HCT116 (cell line): ENCODE results near the gene PARP14. TPM values are rescaled to one million over a fixed set of nuclear protein-coding genes. Genes with fewer than 3 reads are reported as not detected.
"Not testable (repeated sequence)": the region's sequence is repeated elsewhere in the genome, so short reads cannot be mapped to it uniquely, and the experiment has no call there.

Experiments used
- ATAC-seq: fragments of 200-7000 bp; cut with Tn5 transposase; 2 replicates; pipeline ENCODE4 v1.9.1; 2020; ENCODE audit warnings: mild to moderate bottlenecking, moderate library complexity
- BruUV-seq: library from RNA; stranded (reverse); fragments of 400-500 nt; replicated peaks from 2 replicates; lab custom pipeline; 2021; lab: Mats Ljungman, UMichigan
- CTCF ChIA-PET: fragments of 300-600 bp; sonication (Branson Sonifier 250); formaldehyde crosslinking; loops from one replicate; lab custom pipeline; 2021; ENCODE audit warnings: antibody characterized with exemption; lab: Charles Lee
- POLR2A ChIA-PET: fragments of 300-600, 350-600 bp; sonication (Branson Sonifier 250); formaldehyde crosslinking; loops from one replicate; lab custom pipeline; 2021; ENCODE audit warnings: antibody characterized with exemption; lab: Charles Lee
- RAD21 ChIA-PET, 2 experiments: fragments of 300-600 bp; sonication (Branson Sonifier 250); formaldehyde crosslinking; loops; one replicate each; lab custom pipeline; 2023; ENCODE audit warnings: low total read pairs in 2 of 2; ENCODE audit not compliant: uncharacterized antibody in 2 of 2, unreplicated experiment in 2 of 2, low non-redundant PET in 1 of 2; lab: Charles Lee
- DNase-seq: peaks from one replicate; pipeline ENCODE4 v3.0.0-alpha.2; 2010; ENCODE audit warnings: low read depth, low spot score
- H2AFZ ChIP-seq: fragments of 200-600 bp; shearing (Covaris generic), sonication (generic); 2 replicates; pipeline ENCODE4 v1.6.1; 2017; ENCODE audit warnings: low read depth, mixed run types, mixed read lengths, antibody characterized with exemption, low read length; ENCODE audit not compliant: poor library complexity, severe bottlenecking
- H3K27ac ChIP-seq: 2 replicates; pipeline ENCODE4 v1.5.1; 2012; ENCODE audit warnings: low read depth, low read length
- H3K27me3 ChIP-seq: fragments of 200-600 bp; sonication (generic); 2 replicates; pipeline ENCODE4 v1.6.1; 2016; ENCODE audit warnings: mixed run types, low read length, mixed read lengths; ENCODE audit not compliant: insufficient read depth
- H3K36me3 ChIP-seq, 2 experiments: fragments of 200-500 bp in 1 of 2; fragments of 200-600 bp in 1 of 2; sonication (Bioruptor generic) in 1 of 2; sonication (generic) in 1 of 2; 2 replicates each; pipeline versions ENCODE4 v1.5.1 to v1.6.1; 2014 to 2016; ENCODE audit warnings: low read length in 2 of 2, inconsistent platforms in 1 of 2, mixed read lengths in 1 of 2, mixed run types in 1 of 2; ENCODE audit not compliant: insufficient read depth in 2 of 2, control insufficient read depth in 1 of 2
- H3K4me1 ChIP-seq, 2 experiments: fragments of 200-600 bp in 1 of 2; sonication (generic) in 1 of 2; 2 replicates each; pipeline versions ENCODE4 v1.5.1 to v1.6.1; 2012 to 2017; ENCODE audit warnings: low read length in 2 of 2, inconsistent platforms in 1 of 2, mild to moderate bottlenecking in 1 of 2, mixed read lengths in 1 of 2, mixed run types in 1 of 2, moderate library complexity in 1 of 2; ENCODE audit not compliant: insufficient read depth in 2 of 2, control insufficient read depth in 1 of 2
- H3K4me2 ChIP-seq: fragments of 200-600 bp; sonication (generic); 2 replicates; pipeline ENCODE4 v1.6.1; 2017; ENCODE audit warnings: mixed run types, low read length, mixed read lengths
- H3K4me3 ChIP-seq, 2 experiments: fragments of 200-600 bp in 1 of 2; sonication (generic) in 1 of 2; replicated peaks in 1 of 2; 2 replicates each; pipeline ENCODE4 v1.5.1; 2011 to 2016; ENCODE audit warnings: low read length in 2 of 2, control low read depth in 1 of 2, low read depth in 1 of 2, mild to moderate bottlenecking in 1 of 2, mixed read lengths in 1 of 2, mixed run types in 1 of 2
- H3K79me2 ChIP-seq: fragments of 200-600 bp; sonication (generic); 2 replicates; pipeline ENCODE4 v1.6.1; 2017; ENCODE audit warnings: mild to moderate bottlenecking, mixed run types, low read length, moderate library complexity, mixed read lengths; ENCODE audit not compliant: insufficient read depth
- H3K9ac ChIP-seq: fragments of 200-600 bp; sonication (generic); 2 replicates; pipeline ENCODE4 v1.6.1; 2016; ENCODE audit warnings: low read length, mixed read lengths
- H3K9me2 ChIP-seq: fragments of 200-600 bp; sonication (generic), shearing (Covaris generic); 2 replicates; pipeline ENCODE4 v1.6.1; 2017; ENCODE audit warnings: mixed run types, mild to moderate bottlenecking, moderate library complexity; ENCODE audit not compliant: insufficient read depth
- H3K9me3 ChIP-seq, 2 experiments: fragments of 200-500 bp in 1 of 2; fragments of 200-600 bp in 1 of 2; sonication (Bioruptor generic) in 1 of 2; sonication (generic) in 1 of 2; 2 replicates each; pipeline ENCODE4 v1.6.1; 2014 to 2017; ENCODE audit warnings: low read length in 2 of 2, mixed read lengths in 2 of 2, inconsistent platforms in 1 of 2, low read depth in 1 of 2, mild to moderate bottlenecking in 1 of 2, mixed run types in 1 of 2, moderate library complexity in 1 of 2; ENCODE audit not compliant: control insufficient read depth in 1 of 2, insufficient read depth in 1 of 2
- H4K20me1 ChIP-seq: fragments of 200-600 bp; sonication (generic), shearing (Covaris generic); 2 replicates; pipeline ENCODE4 v1.6.1; 2017; ENCODE audit warnings: mixed run types, mild to moderate bottlenecking, moderate library complexity; ENCODE audit not compliant: insufficient read depth
- EZH2phosphoT487 ChIP-seq: fragments of 200-600 bp; IDR thresholded peaks from 2 replicates; pipeline ENCODE4 v1.6.1; 2018; ENCODE audit warnings: antibody characterized with exemption, borderline replicate concordance
- FOSL1 ChIP-seq: IDR thresholded peaks from 2 replicates; pipeline ENCODE4 v1.6.1; 2012; ENCODE audit warnings: low read depth
- MAX ChIP-seq: IDR thresholded peaks from 2 replicates; pipeline ENCODE4 v1.6.1; 2012
- POLR2A ChIP-seq: IDR thresholded peaks from 2 replicates; pipeline ENCODE4 v1.7.0; 2011; ENCODE audit warnings: borderline replicate concordance; ENCODE audit not compliant: insufficient read depth, insufficient read length; ENCODE audit errors: extremely low read depth
- SIN3A ChIP-seq: IDR thresholded peaks from 2 replicates; pipeline ENCODE4 v1.6.1; 2012; ENCODE audit warnings: low read depth
- SRF ChIP-seq: IDR thresholded peaks from 2 replicates; pipeline ENCODE4 v1.6.1; 2012; ENCODE audit warnings: low read depth
- TCF7L2 ChIP-seq: IDR thresholded peaks from 2 replicates; pipeline ENCODE4 v1.7.0; 2011; ENCODE audit warnings: borderline replicate concordance, inconsistent platforms; ENCODE audit not compliant: insufficient read depth, insufficient read length; ENCODE audit errors: extremely low read depth
- intact Hi-C: fragments of 100-400 bp; cut with micrococcal nuclease; formaldehyde crosslinking; loops from 2 replicates; pipeline ENCODE4 v1.10.0; 2022
- total RNA-seq: library from RNA; stranded (reverse); gene quantifications from one replicate; pipeline ENCODE4 v1.2.1, GENCODE V29; 2021; ENCODE audit not compliant: unreplicated experiment
- TF ChIP-seq, protein P1 (sequence below): IDR thresholded peaks from 2 replicates; pipeline ENCODE4 v1.6.1; 2012; ENCODE audit warnings: low read depth

The PARP14 gene
- total RNA-seq, 1 experiment from 2014 or later: 12.2 TPM

DNA sequence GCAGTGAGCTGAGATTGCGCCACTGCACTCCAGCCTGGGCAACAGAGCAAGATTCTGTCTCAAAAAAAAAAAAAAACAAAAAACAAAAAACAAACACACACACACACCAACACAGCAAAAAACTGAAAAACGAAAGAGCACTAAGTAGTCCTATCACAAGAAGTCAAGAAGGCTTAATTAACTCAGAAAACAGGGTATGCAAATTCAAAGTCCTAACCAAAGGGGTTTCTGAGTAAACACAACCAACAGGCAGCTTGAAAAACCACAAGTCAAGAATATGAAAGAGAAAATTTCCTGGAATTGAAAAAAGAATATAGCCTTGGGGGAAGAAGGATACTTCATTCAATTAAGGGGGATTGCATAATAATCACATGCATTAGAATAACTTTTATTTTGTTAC is 37.7 kb upstream of the PARP14 start (continued):
- TF ChIP-seq, protein P1, sequence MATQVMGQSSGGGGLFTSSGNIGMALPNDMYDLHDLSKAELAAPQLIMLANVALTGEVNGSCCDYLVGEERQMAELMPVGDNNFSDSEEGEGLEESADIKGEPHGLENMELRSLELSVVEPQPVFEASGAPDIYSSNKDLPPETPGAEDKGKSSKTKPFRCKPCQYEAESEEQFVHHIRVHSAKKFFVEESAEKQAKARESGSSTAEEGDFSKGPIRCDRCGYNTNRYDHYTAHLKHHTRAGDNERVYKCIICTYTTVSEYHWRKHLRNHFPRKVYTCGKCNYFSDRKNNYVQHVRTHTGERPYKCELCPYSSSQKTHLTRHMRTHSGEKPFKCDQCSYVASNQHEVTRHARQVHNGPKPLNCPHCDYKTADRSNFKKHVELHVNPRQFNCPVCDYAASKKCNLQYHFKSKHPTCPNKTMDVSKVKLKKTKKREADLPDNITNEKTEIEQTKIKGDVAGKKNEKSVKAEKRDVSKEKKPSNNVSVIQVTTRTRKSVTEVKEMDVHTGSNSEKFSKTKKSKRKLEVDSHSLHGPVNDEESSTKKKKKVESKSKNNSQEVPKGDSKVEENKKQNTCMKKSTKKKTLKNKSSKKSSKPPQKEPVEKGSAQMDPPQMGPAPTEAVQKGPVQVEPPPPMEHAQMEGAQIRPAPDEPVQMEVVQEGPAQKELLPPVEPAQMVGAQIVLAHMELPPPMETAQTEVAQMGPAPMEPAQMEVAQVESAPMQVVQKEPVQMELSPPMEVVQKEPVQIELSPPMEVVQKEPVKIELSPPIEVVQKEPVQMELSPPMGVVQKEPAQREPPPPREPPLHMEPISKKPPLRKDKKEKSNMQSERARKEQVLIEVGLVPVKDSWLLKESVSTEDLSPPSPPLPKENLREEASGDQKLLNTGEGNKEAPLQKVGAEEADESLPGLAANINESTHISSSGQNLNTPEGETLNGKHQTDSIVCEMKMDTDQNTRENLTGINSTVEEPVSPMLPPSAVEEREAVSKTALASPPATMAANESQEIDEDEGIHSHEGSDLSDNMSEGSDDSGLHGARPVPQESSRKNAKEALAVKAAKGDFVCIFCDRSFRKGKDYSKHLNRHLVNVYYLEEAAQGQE: no peak
- TF ChIP-seq TCF7L2 (no peak), MAX (no peak), SRF (no peak)

GRCh38 chr3:122646146-122646988 is 34.3 kb upstream of the PARP14 start:
- RAD21 ChIA-PET: no interaction called here
- H4K20me1 ChIP-seq: no peaks in the 10 kb centered on the region

GRCh38 chr3:122651233-122651907 is 29.3 kb upstream of the PARP14 start:
- intact Hi-C loops, CTCF ChIA-PET, DNase-seq: not testable (repeated sequence)

More at GRCh38 chr3:122646146-122646988, 34.3 kb upstream of the PARP14 start:
- Histone ChIP-seq H3K4me3 (no peak overlapping the region), H3K9ac (no peak overlapping the region), H3K9me2 (no peaks in the 10 kb centered on the region), H3K27me3 (no peaks in the 10 kb centered on the region), H3K27ac (no peak overlapping the region), H3K4me2 (no peak overlapping the region), H3K9me3 (no peaks in the 10 kb centered on the region), H3K4me1 (no peaks in the 10 kb centered on the region), H2AFZ (no peak overlapping the region), H3K79me2 (no peaks in the 10 kb centered on the region), H3K36me3 (no peaks in the 10 kb centered on the region)
- TF ChIP-seq FOSL1 (no peak), POLR2A (no peak), EZH2phosphoT487 (no peak), SIN3A (no peak)
- DNase-seq (no peak), ATAC-seq (no peak)
- intact Hi-C loops: no loop called here
- ChIA-PET CTCF (no interaction called here), POLR2A (no interaction called here)
- no TSS peak for BruUV-seq

More at GRCh38 chr3:122651233-122651907, 29.3 kb upstream of the PARP14 start:
- H3K36me3 ChIP-seq, H3K27ac ChIP-seq, H3K9ac ChIP-seq, H3K4me2 ChIP-seq, H3K9me2 ChIP-seq, H4K20me1 ChIP-seq, POLR2A ChIA-PET, H3K79me2 ChIP-seq, ATAC-seq, H3K27me3 ChIP-seq, H2AFZ ChIP-seq, BruUV-seq, H3K4me3 ChIP-seq, H3K9me3 ChIP-seq, H3K4me1 ChIP-seq, RAD21 ChIA-PET: not testable (repeated sequence)
